WERI-Rb-1 (cell line): ENCODE results near the gene EPS8.

Source experiments
- DNase-seq: peaks from one replicate; pipeline ENCODE4 v3.0.0-alpha.2; 2020
- H3K27ac ChIP-seq: fragments of 250-450 bp; sonication (Bioruptor Pico); 2 replicates; pipeline ENCODE4 v1.5.1; 2020; ENCODE audit warnings: mild to moderate bottlenecking, moderate library complexity
- H3K27me3 ChIP-seq: fragments of 250-450 bp; sonication (Bioruptor Pico); 2 replicates; pipeline ENCODE4 v1.5.1; 2021; ENCODE audit warnings: mild to moderate bottlenecking, low read depth, moderate library complexity; ENCODE audit not compliant: insufficient read depth, severe bottlenecking
- H3K36me3 ChIP-seq: fragments of 250-450 bp; sonication (Bioruptor Pico); 2 replicates; pipeline ENCODE4 v1.5.1; 2020; ENCODE audit warnings: mild to moderate bottlenecking, moderate library complexity
- H3K4me3 ChIP-seq: 2 replicates; pipeline ENCODE4 v1.5.1; 2011; ENCODE audit warnings: low read depth, mild to moderate bottlenecking, control low read depth, low read length
- H3K9me3 ChIP-seq: fragments of 250-450 bp; sonication (Bioruptor Pico); 2 replicates; pipeline ENCODE4 v1.5.1; 2021; ENCODE audit warnings: mild to moderate bottlenecking, moderate library complexity; ENCODE audit not compliant: severe bottlenecking
- TF ChIP-seq, protein P1 (sequence below): IDR thresholded peaks from 2 replicates; pipeline ENCODE4 v1.5.1; 2011; ENCODE audit warnings: low read depth, mild to moderate bottlenecking, control low read depth, inconsistent platforms, low read length

EPS8 gene

DNA sequence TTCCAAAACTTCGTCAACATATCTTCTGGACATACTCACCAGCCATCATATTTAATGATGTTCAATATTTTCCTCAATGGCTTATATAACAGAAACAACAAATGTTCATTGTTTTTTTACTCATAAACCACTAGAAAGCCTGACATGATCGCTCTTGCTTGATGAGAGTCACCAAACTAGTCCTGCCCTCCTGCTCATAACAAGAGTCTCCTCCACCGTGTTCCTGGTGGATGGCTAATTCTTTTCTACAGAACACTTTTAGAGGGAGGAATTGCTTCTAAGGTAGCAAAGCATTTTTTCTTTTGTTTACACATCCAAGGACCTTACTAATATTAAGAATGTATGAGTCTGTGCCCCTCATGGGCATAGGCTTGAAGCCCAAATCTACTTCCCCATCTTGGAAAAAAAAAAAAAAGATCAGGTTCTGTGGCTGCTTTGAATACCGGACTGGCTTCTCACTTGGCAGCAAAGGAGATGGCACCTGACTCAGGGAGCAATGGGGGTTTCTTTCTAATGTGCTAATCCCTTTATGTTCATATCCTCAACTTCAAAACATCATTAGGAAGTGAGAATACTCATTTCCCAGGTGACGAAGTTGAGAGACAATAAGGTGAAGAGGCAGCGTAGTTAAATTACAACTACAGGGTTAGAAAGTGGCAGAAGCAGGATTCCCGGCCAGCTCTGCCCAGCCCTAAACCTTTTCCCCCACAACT is 188.8 kb downstream of the EPS8 start:
- no peak for DNase-seq
- Histone ChIP-seq H3K4me3 (no peak overlapping the region), H3K27me3 (no peaks in the 10 kb centered on the region), H3K36me3 (no peaks in the 10 kb centered on the region), H3K27ac (no peak overlapping the region), H3K9me3 (no peaks in the 10 kb centered on the region)
- TF ChIP-seq, protein P1, sequence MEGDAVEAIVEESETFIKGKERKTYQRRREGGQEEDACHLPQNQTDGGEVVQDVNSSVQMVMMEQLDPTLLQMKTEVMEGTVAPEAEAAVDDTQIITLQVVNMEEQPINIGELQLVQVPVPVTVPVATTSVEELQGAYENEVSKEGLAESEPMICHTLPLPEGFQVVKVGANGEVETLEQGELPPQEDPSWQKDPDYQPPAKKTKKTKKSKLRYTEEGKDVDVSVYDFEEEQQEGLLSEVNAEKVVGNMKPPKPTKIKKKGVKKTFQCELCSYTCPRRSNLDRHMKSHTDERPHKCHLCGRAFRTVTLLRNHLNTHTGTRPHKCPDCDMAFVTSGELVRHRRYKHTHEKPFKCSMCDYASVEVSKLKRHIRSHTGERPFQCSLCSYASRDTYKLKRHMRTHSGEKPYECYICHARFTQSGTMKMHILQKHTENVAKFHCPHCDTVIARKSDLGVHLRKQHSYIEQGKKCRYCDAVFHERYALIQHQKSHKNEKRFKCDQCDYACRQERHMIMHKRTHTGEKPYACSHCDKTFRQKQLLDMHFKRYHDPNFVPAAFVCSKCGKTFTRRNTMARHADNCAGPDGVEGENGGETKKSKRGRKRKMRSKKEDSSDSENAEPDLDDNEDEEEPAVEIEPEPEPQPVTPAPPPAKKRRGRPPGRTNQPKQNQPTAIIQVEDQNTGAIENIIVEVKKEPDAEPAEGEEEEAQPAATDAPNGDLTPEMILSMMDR, result no peak

DNA sequence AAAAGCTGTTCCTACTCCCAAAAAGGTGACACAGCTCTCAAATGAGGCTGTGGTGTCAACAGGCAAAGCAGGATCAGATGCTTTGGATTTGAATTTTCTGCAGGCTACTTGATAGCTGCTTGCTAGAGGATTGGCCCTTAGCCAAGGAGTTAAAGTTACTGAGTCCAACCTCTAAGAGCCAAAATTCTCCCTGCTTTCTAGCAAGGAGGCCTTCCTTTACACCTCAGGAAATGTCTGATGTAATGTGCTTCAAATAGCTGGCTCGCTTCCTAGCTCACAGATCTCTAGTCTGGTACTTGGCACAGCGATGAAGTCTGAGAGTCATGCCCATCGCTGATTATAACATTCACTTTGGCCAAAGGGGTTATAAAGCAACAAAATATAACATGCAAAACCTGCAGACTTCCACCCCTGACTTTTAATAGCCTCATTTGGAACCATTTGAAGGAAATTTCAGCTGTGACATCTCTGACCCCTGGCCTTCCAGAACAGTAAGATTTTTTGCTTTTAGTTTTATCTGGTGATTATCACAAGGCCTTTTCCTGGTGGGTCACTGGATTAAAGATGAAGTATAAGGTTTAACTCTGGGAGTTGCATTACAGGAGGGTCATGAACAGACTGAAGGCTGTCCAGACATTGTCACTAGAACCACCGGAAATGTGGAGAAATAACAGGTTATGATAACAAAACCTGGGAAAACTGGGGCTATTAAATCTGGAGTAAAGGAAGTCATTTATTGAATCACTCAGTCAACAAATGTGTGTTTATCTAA is 189.7 kb downstream of the EPS8 start:
- TF ChIP-seq, protein P1, result no peak
- Histone ChIP-seq H3K4me3 (no peak overlapping the region), H3K9me3 (no peaks in the 10 kb centered on the region), H3K36me3 (no peaks in the 10 kb centered on the region), H3K27me3 (no peaks in the 10 kb centered on the region), H3K27ac (no peak overlapping the region)
- no peak for DNase-seq

DNA sequence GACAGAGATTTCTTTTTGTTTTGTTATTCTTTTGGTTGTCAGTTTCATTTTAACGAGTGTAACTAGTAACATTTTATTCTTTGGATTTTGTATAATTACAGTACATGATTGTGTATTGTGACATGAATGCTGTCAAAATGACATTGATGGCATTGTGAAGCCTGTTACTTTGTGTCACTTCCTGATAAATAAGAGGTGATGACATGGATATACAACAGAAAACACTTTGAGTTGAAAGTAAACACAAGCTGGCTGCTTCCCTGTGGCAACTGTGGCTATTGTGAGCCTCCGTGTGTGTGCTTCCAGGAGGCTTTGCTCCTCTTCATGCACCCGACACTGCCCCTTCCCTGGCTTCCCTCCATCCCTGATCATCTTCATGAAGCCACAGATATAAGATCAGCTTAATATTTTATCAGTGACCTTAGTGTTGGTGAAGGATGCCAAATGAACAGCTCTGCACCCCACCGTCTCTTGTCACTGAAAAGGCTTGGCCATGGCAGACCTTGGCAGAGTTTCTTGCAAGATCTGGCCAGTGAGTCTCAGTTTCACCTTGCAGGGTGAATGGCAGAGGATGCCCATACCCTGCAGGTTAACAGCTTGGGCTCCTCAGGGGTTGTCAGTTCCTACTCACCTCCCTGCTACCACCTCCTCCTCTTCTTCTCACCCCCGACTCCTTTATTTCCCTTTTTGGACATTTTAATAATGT is 191.9 kb downstream of the EPS8 start:
- Histone ChIP-seq H3K36me3 (no peaks in the 10 kb centered on the region), H3K27ac (no peak overlapping the region), H3K4me3 (no peak overlapping the region), H3K27me3 (no peaks in the 10 kb centered on the region), H3K9me3 (no peaks in the 10 kb centered on the region)
- TF ChIP-seq, protein P1, result no peak
- no peak for DNase-seq

DNA sequence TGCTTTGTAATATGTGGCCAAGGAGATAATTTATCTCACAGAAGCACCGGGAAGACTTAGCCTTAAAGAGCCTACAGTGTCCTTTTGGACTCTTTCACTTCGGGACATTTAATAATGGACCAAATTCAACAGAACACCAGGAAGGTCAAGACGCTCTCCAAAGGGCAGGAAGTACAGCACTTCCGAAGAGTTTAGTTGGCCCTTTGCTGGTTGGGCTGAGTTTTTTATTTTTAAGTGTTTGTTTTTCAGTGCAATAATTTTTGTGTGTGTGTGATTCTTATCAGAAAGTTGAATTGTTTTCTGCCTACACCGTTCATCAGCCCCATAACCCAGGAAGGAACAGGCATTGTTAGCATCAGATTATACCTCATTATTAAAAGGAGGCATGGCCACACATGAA is 193.0 kb downstream of the EPS8 start:
- no peaks in the 10 kb centered on the region for H3K36me3 ChIP-seq
- TF ChIP-seq, protein P1, result no peak
- no peak overlapping the region for H3K4me3 ChIP-seq
- H3K27ac ChIP-seq, result no peak overlapping the region
- DNase-seq, result no peak
- no peaks in the 10 kb centered on the region for H3K9me3 ChIP-seq
- no peaks in the 10 kb centered on the region for H3K27me3 ChIP-seq

DNA sequence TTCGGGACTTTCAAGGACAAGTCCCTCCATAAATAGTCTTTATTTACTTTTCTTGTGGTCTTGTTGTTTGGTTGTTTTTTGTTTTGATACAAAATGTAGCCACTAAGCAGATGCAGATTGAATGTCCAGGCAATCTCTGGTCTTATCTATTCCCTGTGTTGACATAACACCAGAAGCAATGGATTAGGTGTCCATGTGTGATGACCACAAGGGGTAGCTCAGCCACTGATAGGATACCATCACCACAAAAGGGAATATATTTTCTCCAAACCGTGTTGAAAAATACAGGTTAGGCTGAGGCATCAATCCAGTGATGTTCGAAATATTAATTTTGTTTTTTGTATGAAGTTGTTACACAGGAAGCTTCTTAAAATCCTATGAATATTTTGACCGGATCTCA is 196.3 kb downstream of the EPS8 start:
- Histone ChIP-seq H3K27me3 (no peaks in the 10 kb centered on the region), H3K27ac (no peak overlapping the region), H3K4me3 (no peak overlapping the region), H3K9me3 (no peaks in the 10 kb centered on the region), H3K36me3 (no peaks in the 10 kb centered on the region)
- TF ChIP-seq, protein P1, result no peak
- DNase-seq, result no peak
